IPS-NIHi11 (cell line): Measurements from ENCODE around the gene DMGDH.

Experiments
- DNase-seq: peaks from one replicate; pipeline ENCODE4 v3.0.0; 2012; ENCODE audit warnings: mixed read lengths, low spot score

The DMGDH gene

GRCh38 chr5:79062436-79062835, 7.0 kb downstream of the DMGDH start:
- no peak for DNase-seq

GRCh38 chr5:79059674-79060073, 9.8 kb downstream of the DMGDH start:
- DNase-seq: no peak

- DNase-seq: no peak
Measured at GRCh38 chr5:79056847-79057246, 12.6 kb downstream of the DMGDH start.

GRCh38 chr5:79055017-79055416, 14.5 kb downstream of the DMGDH start:
- no peak for DNase-seq

GRCh38 chr5:79053321-79053720, 16.2 kb downstream of the DMGDH start:
- DNase-seq: no peak

- DNase-seq: no peak
Measured at GRCh38 chr5:79050498-79050897, 19.0 kb downstream of the DMGDH start.

- DNase-seq: no peak
Measured at GRCh38 chr5:79048437-79048836, 21.0 kb downstream of the DMGDH start.

- no peak for DNase-seq
Measured at GRCh38 chr5:79047199-79047598, 22.3 kb downstream of the DMGDH start.

GRCh38 chr5:79042188-79042587, 27.3 kb downstream of the DMGDH start:
- DNase-seq: no peak

- DNase-seq: no peak
Measured at GRCh38 chr5:79036769-79037168, 32.7 kb downstream of the DMGDH start.

GRCh38 chr5:79035237-79035636, 34.2 kb downstream of the DMGDH start:
- DNase-seq: no peak

GRCh38 chr5:79032782-79033181, 36.7 kb downstream of the DMGDH start:
- DNase-seq: no peak

- no peak for DNase-seq
Measured at GRCh38 chr5:79032031-79032695, 37.3 kb downstream of the DMGDH start.

- DNase-seq: no peak
Measured at GRCh38 chr5:79031485-79031867, 38.0 kb downstream of the DMGDH start.

- DNase-seq: peak; percentile 12
Measured at GRCh38 chr5:79030663-79031484, 38.6 kb downstream of the DMGDH start.

- DNase-seq: peak; percentile 74
Measured at GRCh38 chr5:79025054-79025472, 44.4 kb downstream of the DMGDH start.

- no peak for DNase-seq
Measured at GRCh38 chr5:79023947-79024346, 45.5 kb downstream of the DMGDH start.

- no peak for DNase-seq
Measured at GRCh38 chr5:79023348-79023747, 46.1 kb downstream of the DMGDH start.

GRCh38 chr5:79022771-79023170, 46.7 kb downstream of the DMGDH start:
- DNase-seq: no peak

- no peak for DNase-seq
Measured at GRCh38 chr5:79021753-79022152, 47.7 kb downstream of the DMGDH start.

- peak; percentile 61 for DNase-seq
Measured at GRCh38 chr5:79020861-79021561, 48.5 kb downstream of the DMGDH start.

- DNase-seq: no peak
Measured at GRCh38 chr5:79014631-79015030, 54.8 kb downstream of the DMGDH start.

GRCh38 chr5:79011869-79012268, 57.6 kb downstream of the DMGDH start:
- no peak for DNase-seq
